ENCODE results near the gene CLTCL1. TPM values are rescaled to one million over a fixed set of nuclear protein-coding genes. Genes with fewer than 3 reads are reported as not detected.

CLTCL1 gene
- total and polyA plus RNA-seq, 9 of the 15 experiments (the other 6 are each of a cell fraction or from before 2014, with no cell fraction given), result 1.1 to 11.7 (median 5.0) TPM

GRCh38 chr22:19195796-19196731 is 95.5 kb downstream of the CLTCL1 start (continued):
- TF ChIP-seq, protein P1, sequence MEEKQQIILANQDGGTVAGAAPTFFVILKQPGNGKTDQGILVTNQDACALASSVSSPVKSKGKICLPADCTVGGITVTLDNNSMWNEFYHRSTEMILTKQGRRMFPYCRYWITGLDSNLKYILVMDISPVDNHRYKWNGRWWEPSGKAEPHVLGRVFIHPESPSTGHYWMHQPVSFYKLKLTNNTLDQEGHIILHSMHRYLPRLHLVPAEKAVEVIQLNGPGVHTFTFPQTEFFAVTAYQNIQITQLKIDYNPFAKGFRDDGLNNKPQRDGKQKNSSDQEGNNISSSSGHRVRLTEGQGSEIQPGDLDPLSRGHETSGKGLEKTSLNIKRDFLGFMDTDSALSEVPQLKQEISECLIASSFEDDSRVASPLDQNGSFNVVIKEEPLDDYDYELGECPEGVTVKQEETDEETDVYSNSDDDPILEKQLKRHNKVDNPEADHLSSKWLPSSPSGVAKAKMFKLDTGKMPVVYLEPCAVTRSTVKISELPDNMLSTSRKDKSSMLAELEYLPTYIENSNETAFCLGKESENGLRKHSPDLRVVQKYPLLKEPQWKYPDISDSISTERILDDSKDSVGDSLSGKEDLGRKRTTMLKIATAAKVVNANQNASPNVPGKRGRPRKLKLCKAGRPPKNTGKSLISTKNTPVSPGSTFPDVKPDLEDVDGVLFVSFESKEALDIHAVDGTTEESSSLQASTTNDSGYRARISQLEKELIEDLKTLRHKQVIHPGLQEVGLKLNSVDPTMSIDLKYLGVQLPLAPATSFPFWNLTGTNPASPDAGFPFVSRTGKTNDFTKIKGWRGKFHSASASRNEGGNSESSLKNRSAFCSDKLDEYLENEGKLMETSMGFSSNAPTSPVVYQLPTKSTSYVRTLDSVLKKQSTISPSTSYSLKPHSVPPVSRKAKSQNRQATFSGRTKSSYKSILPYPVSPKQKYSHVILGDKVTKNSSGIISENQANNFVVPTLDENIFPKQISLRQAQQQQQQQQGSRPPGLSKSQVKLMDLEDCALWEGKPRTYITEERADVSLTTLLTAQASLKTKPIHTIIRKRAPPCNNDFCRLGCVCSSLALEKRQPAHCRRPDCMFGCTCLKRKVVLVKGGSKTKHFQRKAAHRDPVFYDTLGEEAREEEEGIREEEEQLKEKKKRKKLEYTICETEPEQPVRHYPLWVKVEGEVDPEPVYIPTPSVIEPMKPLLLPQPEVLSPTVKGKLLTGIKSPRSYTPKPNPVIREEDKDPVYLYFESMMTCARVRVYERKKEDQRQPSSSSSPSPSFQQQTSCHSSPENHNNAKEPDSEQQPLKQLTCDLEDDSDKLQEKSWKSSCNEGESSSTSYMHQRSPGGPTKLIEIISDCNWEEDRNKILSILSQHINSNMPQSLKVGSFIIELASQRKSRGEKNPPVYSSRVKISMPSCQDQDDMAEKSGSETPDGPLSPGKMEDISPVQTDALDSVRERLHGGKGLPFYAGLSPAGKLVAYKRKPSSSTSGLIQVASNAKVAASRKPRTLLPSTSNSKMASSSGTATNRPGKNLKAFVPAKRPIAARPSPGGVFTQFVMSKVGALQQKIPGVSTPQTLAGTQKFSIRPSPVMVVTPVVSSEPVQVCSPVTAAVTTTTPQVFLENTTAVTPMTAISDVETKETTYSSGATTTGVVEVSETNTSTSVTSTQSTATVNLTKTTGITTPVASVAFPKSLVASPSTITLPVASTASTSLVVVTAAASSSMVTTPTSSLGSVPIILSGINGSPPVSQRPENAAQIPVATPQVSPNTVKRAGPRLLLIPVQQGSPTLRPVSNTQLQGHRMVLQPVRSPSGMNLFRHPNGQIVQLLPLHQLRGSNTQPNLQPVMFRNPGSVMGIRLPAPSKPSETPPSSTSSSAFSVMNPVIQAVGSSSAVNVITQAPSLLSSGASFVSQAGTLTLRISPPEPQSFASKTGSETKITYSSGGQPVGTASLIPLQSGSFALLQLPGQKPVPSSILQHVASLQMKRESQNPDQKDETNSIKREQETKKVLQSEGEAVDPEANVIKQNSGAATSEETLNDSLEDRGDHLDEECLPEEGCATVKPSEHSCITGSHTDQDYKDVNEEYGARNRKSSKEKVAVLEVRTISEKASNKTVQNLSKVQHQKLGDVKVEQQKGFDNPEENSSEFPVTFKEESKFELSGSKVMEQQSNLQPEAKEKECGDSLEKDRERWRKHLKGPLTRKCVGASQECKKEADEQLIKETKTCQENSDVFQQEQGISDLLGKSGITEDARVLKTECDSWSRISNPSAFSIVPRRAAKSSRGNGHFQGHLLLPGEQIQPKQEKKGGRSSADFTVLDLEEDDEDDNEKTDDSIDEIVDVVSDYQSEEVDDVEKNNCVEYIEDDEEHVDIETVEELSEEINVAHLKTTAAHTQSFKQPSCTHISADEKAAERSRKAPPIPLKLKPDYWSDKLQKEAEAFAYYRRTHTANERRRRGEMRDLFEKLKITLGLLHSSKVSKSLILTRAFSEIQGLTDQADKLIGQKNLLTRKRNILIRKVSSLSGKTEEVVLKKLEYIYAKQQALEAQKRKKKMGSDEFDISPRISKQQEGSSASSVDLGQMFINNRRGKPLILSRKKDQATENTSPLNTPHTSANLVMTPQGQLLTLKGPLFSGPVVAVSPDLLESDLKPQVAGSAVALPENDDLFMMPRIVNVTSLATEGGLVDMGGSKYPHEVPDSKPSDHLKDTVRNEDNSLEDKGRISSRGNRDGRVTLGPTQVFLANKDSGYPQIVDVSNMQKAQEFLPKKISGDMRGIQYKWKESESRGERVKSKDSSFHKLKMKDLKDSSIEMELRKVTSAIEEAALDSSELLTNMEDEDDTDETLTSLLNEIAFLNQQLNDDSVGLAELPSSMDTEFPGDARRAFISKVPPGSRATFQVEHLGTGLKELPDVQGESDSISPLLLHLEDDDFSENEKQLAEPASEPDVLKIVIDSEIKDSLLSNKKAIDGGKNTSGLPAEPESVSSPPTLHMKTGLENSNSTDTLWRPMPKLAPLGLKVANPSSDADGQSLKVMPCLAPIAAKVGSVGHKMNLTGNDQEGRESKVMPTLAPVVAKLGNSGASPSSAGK (IDR thresholded peaks at IDR 0.05), result no peak
- TF ChIP-seq ZNF592 (IDR thresholded peaks at IDR 0.05) (no peak), MED1 (CRISPR knock-in tag; IDR thresholded peaks at IDR 0.05; ENCODE audit: borderline replicate concordance) (peak; percentile 64; the same call in 1 of the 2 replicates), TEAD4 (IDR thresholded peaks at IDR 0.05; ENCODE audit: low read length) (no peak), TEAD4 (CRISPR knock-in tag; IDR thresholded peaks at IDR 0.05; ENCODE audit: borderline replicate concordance) (peak; percentile 86), TFE3 (CRISPR knock-in tag; IDR thresholded peaks at IDR 0.05) (no peak), ZFP36 (IDR thresholded peaks at IDR 0.05; ENCODE audit: low read depth, low read length, partially characterized antibody) (no peak), BRD4 (IDR thresholded peaks at IDR 0.05) (no peak), CHD1 (IDR thresholded peaks at IDR 0.05; ENCODE audit: low read length) (no peak)
